K562 (cell line): ENCODE results near the gene UBE2D3. TPM values are rescaled to one million over a fixed set of nuclear protein-coding genes. Genes with fewer than 3 reads are reported as not detected.
A peak's percentile ranks its signal among the peaks of the same experiment; 100 is the strongest.

Experiments used
- C11orf30 ChIP-seq: fragments of 450-650 bp; IDR thresholded peaks from 2 replicates; pipeline ENCODE4 v1.6.1; 2016; ENCODE audit warnings: low read depth, mild to moderate bottlenecking
- CREBBP ChIP-seq: IDR thresholded peaks from one replicate; pipeline ENCODE4 v1.6.1; 2012; ENCODE audit warnings: low read depth, mild to moderate bottlenecking, control low read depth, inconsistent platforms, low read length
- E2F6 ChIP-seq, 2 experiments: IDR thresholded peaks; 2 replicates each; pipeline ENCODE4 v1.6.1; 2011; ENCODE audit warnings: borderline replicate concordance in 1 of 2, control low read depth in 1 of 2, low read depth in 1 of 2, low read length in 1 of 2, mild to moderate bottlenecking in 1 of 2, mixed read lengths in 1 of 2, moderate library complexity in 1 of 2; ENCODE audit not compliant: insufficient read depth in 1 of 2, insufficient read length in 1 of 2, poor library complexity in 1 of 2, severe bottlenecking in 1 of 2; ENCODE audit errors: extremely low read depth in 1 of 2
- HBP1 ChIP-seq: fragments of 450-650 bp; formaldehyde crosslinking; IDR thresholded peaks from 2 replicates; pipeline ENCODE4 v1.4.0; 2022; ENCODE audit warnings: missing genetic modification characterization
- MEIS2 ChIP-seq: fragments of 450-650 bp; IDR thresholded peaks from 2 replicates; pipeline ENCODE4 v1.6.1; 2014; ENCODE audit warnings: mild to moderate bottlenecking; ENCODE audit not compliant: partially characterized antibody
- MYNN ChIP-seq, 2 experiments: sonication (generic); formaldehyde crosslinking in 1 of 2; IDR thresholded peaks; 2 replicates each; pipeline versions ENCODE4 v1.5.0 to v1.6.1; 2016 to 2020; ENCODE audit warnings: antibody characterized with exemption in 1 of 2, missing genetic modification reagents in 1 of 2
- NELFE ChIP-seq: IDR thresholded peaks from 2 replicates; pipeline ENCODE4 v1.6.1; 2011; ENCODE audit warnings: mild to moderate bottlenecking; ENCODE audit not compliant: insufficient read depth, insufficient read length
- NFYB ChIP-seq: IDR thresholded peaks from 2 replicates; pipeline ENCODE4 v1.6.1; 2011; ENCODE audit warnings: mild to moderate bottlenecking, moderate library complexity; ENCODE audit not compliant: insufficient read length; ENCODE audit errors: extremely low read depth
- OTX1 ChIP-seq: fragments of 450-650 bp; formaldehyde crosslinking; IDR thresholded peaks from 2 replicates; pipeline ENCODE4 v1.4.0; 2022; ENCODE audit warnings: mild to moderate bottlenecking
- PCBP2 ChIP-seq: fragments of 200-400 bp; formaldehyde crosslinking; IDR thresholded peaks from 2 replicates; pipeline ENCODE4 v1.6.1; 2018; ENCODE audit warnings: low read length, low read depth, mild to moderate bottlenecking, moderate library complexity; ENCODE audit not compliant: poor library complexity, severe bottlenecking
- POLR2AphosphoS2 ChIP-seq: IDR thresholded peaks from 2 replicates; pipeline ENCODE4 v1.6.1; 2012; ENCODE audit warnings: low read length, improper control_type of control experiment
- RNF2 ChIP-seq: sonication (generic); IDR thresholded peaks from 2 replicates; pipeline ENCODE4 v1.6.1; 2016
- TOE1 ChIP-seq, 2 experiments: fragments of 450-650 bp in 1 of 2; sonication (generic) in 1 of 2; formaldehyde crosslinking in 1 of 2; IDR thresholded peaks; 2 replicates each; pipeline versions ENCODE4 v1.7.1 to v1.8.0; 2016 to 2022; ENCODE audit warnings: borderline replicate concordance in 2 of 2, mild to moderate bottlenecking in 2 of 2, antibody characterized with exemption in 1 of 2, inconsistent platforms in 1 of 2, low read depth in 1 of 2, missing genetic modification reagents in 1 of 2, moderate library complexity in 1 of 2
- ZC3H8 ChIP-seq: fragments of 450-650 bp; IDR thresholded peaks from 2 replicates; pipeline ENCODE4 v1.6.1; 2017
- ZNF512 ChIP-seq: IDR thresholded peaks from 2 replicates; pipeline ENCODE4 v1.6.1; 2016; ENCODE audit warnings: missing genetic modification characterization, missing compliant biosample characterization
- ZNF639 ChIP-seq, 2 experiments: fragments of 200-800 bp in 1 of 2; sonication (Bioruptor generic) in 1 of 2; sonication (generic) in 1 of 2; formaldehyde crosslinking in 1 of 2; IDR thresholded peaks in 1 of 2; conservative IDR thresholded peaks in 1 of 2; 2 replicates each; pipeline versions ENCODE4 v1.5.0 to v1.6.1; 2016 to 2020; ENCODE audit warnings: missing compliant biosample characterization in 1 of 2, missing genetic modification characterization in 1 of 2, missing genetic modification reagents in 1 of 2
- polyA plus RNA-seq, 8 experiments: library from polyadenylated mRNA; depleted of rRNA in 4 of 8; stranded (reverse) in 5 of 8; unstranded in 3 of 8; fragments of >200 nt; fragmentation: Nextera tagmentation in 2 of 8; fragmentation: Illumina TruSeq in 1 of 8; extraction: Ambion mirVana in 2 of 8; extraction: Trizol in 1 of 8; gene quantifications; 2 replicates each; pipeline versions ENCODE4 v1.2.1 to v1.2.3, GENCODE V29; 2011 to 2014; ENCODE audit warnings: inconsistent platforms in 1 of 8, missing spikeins in 1 of 8
- total RNA-seq, 7 experiments: library from RNA; depleted of rRNA in 6 of 7; stranded (reverse); fragments of >200 nt in 6 of 7; fragmentation: Illumina TruSeq in 2 of 7; extraction: Trizol in 2 of 7; gene quantifications; 2 replicates each; pipeline versions ENCODE4 v1.2.1 to v1.2.3, GENCODE V29; 2011 to 2021; ENCODE audit warnings: low replicate concordance in 1 of 7
- TF ChIP-seq, protein P1 (sequence below): fragments of 200-800 bp; sonication (Bioruptor generic); IDR thresholded peaks from 2 replicates; pipeline ENCODE4 v1.6.1; 2017; ENCODE audit warnings: missing genetic modification characterization, missing compliant biosample characterization

The UBE2D3 gene
- total and polyA plus RNA-seq, 9 of the 15 experiments (the other 6 are each of a cell fraction or from before 2014, with no cell fraction given): 191 to 618 (median 292) TPM

DNA sequence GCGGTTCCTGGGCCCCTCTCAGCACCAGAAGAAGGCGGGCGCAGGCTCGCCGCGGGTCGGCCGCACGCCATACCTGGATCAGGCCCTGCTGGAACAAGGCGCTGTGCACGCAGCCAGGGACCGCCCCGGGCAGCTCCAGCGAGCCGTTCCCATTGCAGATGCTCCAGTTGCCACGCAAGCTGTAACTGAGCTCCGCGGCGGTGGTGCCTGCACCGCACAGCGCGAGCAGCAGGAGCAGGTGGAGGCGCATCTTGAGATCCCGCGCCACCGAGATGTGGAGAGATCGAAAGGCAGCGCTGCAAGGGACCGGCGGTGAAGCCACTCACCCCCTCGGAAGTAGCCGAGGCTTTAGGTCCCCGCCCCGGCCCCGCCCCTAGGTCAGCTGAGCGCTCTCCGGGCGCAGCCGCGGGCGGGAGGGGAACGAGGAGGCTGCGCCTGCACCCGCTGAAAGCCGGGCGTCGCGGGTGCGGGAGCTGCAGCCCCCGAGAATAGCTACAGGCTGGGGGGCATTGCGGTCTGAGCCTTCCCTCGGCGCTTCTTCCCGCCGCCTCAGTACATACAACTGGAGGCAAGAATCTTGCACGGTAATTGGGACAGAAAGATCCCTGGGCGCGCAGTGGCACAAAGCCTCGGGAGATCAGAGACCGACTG, 66.6 kb downstream of the UBE2D3 start, which contains the start of gene MANBA (continued):
- no peak for TF ChIP-seq C11orf30
- no peak for TF ChIP-seq OTX1
- TF ChIP-seq RNF2: peak; percentile 9; the same call in 1 of the 2 replicates
- no peak for TF ChIP-seq NELFE
- TF ChIP-seq MEIS2: no peak
- no peak for TF ChIP-seq CREBBP
- TF ChIP-seq HBP1 (CRISPR knock-in tag): no peak
- TF ChIP-seq NFYB: no peak
- no peak for TF ChIP-seq ZNF639 (CRISPR knock-in tag; conservative IDR thresholded peaks at IDR 0.05 in 1 of 2, IDR thresholded peaks at IDR 0.05 in 1 of 2)
- TF ChIP-seq ZNF512 (tag): no peak
- TF ChIP-seq ZC3H8: no peak
- TF ChIP-seq POLR2AphosphoS2: no peak
- peak; percentile 24; the same call in 1 of the 2 replicates for TF ChIP-seq MYNN (IDR thresholded peaks at IDR 0.05)
- TF ChIP-seq MYNN (CRISPR knock-in tag; IDR thresholded peaks at IDR 0.05): no peak
- TF ChIP-seq E2F6 (IDR thresholded peaks at IDR 0.05; ENCODE audit: borderline replicate concordance in 1 of 2, extremely low read depth in 1 of 2, insufficient read depth in 1 of 2, insufficient read length in 1 of 2, low read depth in 1 of 2, low read length in 1 of 2, poor library complexity in 1 of 2, severe bottlenecking in 1 of 2): peak; percentile 78 to 91
- TF ChIP-seq PCBP2: no peak
- TF ChIP-seq, protein P1, sequence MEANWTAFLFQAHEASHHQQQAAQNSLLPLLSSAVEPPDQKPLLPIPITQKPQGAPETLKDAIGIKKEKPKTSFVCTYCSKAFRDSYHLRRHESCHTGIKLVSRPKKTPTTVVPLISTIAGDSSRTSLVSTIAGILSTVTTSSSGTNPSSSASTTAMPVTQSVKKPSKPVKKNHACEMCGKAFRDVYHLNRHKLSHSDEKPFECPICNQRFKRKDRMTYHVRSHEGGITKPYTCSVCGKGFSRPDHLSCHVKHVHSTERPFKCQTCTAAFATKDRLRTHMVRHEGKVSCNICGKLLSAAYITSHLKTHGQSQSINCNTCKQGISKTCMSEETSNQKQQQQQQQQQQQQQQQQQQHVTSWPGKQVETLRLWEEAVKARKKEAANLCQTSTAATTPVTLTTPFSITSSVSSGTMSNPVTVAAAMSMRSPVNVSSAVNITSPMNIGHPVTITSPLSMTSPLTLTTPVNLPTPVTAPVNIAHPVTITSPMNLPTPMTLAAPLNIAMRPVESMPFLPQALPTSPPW (CRISPR knock-in tag): peak; percentile 86
- no peak; the same call in 1 of the 2 replicates for TF ChIP-seq TOE1 (IDR thresholded peaks at IDR 0.05; ENCODE audit: borderline replicate concordance)
- peak; percentile 85 for TF ChIP-seq TOE1 (CRISPR knock-in tag; IDR thresholded peaks at IDR 0.05; ENCODE audit: borderline replicate concordance, low read depth)
